Fibroblast of the conjunctiva (primary cell): ENCODE data around the gene PIK3AP1.
"Not testable (repeated sequence)": the region's sequence is repeated elsewhere in the genome, so short reads cannot be mapped to it uniquely, and the experiment has no call there.

Experiments
- DNase-seq: peaks from one replicate; pipeline ENCODE4 v3.0.0-alpha.2; 2010; ENCODE audit warnings: low read depth

The PIK3AP1 gene

DNA sequence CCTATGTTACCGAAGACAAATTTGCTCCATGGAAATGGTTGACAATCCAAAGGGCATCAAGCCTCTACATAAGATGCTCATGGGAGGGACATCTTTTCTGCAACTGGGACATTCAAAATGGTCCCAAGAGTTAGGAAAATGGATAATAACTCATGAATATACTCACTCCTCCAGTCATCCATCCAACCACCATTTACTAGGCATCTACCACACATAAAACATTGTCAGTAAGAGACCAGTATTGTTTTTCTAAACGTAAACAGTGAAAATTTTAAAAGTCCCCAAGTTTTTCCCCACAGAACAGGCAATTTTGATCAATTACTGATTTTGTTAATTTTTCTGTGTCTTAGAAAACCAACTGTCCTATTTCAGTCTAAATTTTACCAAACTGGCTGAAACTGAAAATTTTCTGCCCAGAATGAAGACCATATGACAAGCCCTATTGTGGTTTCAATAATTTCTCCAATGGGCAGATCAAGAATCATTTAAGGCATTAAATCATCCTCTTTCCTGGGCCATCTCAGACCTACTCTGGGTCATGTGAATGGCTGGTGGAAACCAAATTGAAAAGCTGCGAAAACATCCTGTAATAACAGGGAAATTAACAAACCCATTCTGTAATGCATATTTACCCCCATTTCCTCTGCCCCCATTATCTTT is 24.2 kb downstream of the PIK3AP1 start:
- DNase-seq = no peak

DNA sequence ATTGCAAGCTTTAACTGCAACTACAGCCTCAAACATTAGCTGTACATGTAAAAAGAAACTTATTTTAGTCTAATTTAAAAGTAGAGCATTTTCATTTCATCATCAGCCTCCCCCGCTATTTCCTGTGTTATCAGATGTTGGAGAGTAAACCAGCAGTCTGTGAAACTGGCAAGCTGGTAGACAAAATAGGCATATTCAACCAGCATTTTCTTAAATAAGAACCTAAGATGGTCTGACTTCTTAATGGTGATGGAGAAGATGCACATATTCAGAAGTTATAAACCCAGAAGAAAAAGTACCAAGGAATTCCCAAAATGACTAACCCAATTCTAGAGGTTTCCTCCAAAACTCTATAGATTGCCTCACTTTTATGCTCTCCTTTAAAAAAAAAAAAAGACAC is 24.9 kb downstream of the PIK3AP1 start:
- DNase-seq = no peak

DNA sequence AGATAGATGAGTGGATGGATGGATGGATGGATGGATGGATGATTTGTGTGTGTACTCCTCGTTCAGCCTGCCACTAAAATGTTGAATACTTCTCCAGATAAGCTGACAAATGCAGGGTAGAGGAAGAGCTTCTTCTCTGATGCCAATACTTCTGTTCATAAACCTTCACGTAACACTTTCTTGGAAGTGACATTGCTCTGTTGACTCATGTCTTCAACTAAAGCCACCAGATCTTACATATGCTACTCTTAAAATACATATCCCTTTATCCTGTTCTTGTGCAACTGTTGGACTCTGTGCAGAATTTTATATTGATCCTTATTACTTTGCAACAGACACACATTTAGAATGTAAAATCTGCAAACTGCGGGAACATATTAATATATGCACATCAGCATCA is 26.9 kb downstream of the PIK3AP1 start:
- DNase-seq = no peak

DNA sequence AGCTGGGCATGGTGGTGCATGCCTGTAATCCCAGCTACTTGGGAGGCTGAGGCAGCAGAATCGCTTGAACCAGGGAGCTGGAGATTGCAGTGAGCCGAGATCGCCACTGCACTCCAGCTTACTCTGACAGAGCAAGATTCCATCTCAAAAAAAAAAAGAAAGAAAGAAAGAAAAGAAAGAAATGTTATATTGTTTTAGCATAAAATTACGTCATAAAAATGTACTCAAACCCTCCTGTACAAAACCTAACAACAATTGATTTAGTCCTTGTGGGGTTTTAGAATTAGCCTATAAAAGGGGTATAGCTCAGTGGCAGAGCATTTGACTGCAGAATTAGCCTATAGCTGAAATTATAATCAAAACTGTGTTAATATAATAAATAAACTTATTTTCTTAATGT is 27.9 kb downstream of the PIK3AP1 start:
- no peak for DNase-seq

DNA sequence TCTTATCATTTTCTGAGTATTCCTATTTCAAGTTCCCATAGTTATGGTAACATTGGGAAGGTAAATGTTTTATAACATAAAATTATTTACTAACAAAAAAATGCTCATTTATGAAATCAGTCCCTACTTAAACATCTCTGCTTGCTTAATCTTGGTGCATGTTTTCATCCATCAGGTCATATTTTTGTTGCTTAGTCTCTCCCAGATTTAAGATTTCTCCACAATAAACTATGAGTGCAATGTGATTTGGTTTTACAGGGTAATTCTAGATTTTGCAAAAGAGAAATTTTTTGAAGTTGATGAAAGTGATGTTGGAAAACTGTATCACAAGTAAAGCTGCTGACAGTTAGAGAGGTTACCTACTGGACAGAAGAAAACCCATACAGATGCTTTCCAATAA is 28.6 kb downstream of the PIK3AP1 start:
- no peak for DNase-seq

DNA sequence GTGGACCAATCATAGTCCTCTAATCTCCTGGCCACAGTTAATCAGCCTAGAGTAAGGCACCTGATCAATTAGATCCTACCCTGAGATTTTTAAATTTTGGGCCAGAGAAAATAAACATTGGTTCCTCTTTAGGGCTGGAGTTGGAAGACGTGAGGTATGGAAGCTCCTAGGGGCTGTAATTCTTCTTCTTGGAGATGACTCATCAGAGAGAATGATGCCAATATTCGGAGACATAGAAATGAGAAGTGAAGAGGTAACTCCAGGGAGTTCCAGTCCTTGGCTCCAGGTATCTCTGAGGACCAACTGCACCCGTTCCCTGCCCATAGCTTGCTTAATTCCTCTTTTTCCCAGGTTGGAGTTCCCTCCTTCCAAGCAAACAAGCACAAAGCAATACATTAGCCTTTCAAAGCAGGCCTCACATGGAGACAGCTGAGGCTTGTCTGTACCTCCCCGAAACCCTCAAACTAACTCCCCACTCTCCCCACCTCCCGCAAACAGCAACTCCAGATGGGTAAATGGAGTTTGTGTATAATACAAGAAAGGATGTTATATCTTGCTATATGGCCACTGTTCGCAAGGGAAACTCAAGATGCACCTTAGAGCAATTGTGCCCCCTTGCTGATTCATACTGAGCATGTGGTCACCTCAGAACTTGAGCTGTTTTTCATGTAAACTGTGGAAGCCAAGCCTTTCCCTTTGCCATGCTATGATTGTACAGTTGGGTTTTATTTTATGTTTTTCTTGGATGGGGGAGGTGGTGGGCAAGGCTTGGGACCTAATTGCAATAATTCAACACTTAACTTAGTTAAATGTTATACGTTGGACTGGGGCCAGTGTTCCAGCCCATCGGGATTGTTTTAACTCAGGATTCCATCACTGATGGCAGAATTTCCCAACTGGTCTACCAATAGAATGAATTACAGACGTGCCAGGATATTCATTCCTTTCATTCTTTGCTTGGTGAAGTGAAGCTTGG is 29.3 kb downstream of the PIK3AP1 start:
- DNase-seq = no peak

DNA sequence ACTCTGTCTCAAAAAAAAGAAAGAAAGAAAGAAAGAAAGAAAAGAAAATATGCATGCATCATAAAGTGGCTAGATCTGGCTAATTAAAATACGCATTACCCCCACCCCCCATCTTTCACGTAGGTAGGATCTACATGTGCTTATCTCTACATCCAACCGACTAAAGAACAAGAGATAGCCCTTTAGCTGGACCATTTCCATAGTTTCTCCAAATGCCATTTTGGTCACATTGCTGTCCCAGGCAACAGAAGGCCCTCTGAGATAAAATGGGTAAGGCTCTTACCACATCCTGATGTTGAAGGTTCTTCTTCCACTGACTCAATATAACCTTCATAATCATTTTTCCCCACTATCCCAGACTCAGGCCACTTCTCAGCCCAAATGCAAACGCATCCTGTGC is 31.5 kb downstream of the PIK3AP1 start:
- no peak for DNase-seq

DNA sequence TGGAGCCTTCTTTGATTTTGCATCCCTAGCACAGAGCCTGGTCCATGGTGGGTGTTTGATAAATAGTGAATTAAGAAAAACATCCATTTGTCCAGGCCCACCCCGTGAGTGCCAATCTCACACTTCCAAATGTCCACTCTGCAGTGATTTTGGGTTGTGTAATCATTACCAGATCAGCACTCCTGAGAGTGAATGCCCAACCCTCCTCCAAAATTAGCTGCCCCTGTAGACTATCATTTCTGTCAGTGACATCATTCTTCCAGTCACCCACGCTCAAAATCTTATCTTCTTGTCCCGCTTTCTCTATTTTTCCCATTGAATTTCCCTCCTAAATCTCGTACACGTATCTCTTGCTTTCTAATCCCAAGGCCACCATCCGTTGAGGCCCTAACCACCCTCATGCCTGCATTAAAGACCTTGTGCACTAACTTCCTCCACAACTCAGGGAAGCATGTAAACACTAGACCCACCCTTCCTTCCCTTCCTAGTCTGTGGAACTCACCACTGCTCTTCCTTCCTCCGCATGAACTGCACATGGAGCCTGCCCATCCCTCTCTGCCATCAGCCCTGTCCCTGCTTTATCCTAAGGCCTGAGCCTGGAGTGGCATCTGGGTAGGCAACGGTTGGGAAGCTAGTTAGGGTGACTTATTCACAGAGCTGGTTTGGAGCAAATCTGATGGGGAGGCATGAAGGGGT is 32.8 kb downstream of the PIK3AP1 start:
- DNase-seq = no peak

DNA sequence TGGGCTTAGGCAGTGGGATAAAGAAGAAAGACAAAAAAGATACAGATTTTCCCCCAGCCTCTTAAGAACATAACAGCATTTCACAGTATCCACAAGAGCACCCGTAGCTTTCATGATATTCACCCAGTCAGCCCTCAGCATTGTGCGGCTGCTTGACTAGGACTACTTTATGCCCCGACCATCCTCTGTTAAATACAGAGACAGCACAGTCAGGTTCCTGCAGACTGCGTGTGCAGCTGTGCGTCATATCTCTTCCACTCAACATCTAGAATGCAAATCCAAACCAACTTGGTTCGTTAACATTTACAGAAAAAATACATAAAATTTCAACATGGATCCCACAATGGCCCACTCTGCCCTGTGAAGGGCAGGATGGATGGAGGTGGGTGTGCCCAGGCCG is 33.8 kb downstream of the PIK3AP1 start:
- DNase-seq = no peak

DNA sequence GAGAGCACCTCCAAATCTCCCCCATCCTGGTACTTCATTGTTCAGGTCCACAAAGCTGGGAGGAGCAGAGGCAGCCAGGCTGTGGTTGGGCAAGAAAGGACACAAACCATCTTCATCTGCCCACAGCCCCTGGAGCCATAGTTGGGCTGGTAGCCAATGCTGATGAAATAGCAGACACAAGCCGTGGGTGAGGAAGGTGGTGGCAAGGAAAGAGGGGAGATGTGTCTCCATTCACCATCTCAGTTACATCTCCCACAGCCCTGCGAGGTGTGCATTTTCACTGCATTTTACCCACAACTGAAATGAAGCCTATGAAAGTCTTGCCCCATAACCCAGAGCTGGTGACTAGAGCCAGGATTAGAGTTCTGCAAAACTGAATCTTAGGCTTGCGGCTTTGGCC is 35.0 kb downstream of the PIK3AP1 start:
- DNase-seq = no peak

DNA sequence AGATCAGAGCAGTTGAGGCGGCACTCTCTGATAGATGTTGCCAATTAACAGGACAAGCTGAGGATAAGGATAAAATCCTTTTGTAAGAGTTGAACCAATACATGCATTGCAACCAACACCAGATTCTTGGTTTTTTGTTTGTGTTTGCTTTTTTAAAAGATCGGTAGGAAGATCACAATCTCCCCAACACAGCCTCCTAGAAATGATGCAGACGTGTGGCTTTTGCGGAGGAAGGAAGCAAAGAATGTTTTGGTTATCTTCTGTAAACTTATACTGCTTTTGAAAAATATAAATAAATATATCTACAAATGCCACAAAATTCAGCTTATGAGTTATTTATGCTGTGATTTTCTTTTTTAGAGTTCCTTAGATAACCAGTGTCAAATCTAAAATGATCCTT is 35.5 kb downstream of the PIK3AP1 start:
- no peak for DNase-seq

DNA sequence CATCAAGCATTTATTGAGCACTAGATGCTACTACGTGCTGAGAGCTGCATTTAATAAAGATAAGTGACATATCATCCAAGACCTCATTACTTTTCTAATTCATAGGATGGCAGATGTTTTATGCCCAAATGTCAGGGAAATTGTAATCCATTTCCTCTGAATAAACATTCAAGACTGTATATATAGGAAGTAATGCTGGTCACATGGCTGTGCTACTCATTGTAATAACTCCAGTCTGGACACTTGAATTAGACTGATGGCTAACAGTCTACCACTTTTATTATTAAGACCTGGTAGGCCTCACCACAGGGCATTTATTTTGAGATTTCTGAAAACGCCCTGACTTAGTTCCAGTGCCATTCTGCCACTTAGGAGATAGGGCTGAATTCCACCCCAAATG is 36.6 kb downstream of the PIK3AP1 start:
- DNase-seq = no peak

DNA sequence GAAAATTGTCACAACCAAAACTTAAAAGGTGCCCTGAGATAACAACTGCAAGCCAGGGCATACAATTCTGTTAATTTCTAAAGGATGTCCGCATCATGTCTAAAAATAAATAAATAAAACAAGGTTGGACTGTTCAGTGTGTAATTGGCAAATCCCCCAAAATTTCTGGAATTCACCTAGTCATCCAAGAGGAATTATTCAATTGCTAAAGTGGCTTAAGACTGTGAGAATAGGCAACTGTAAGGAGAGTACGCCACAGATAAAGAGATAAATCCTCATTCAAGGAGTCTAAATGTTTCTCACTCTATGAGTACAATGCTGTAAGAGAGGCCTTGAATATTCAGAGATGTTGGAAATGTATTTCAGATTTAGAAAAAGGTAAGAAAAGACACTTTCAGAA is 37.2 kb downstream of the PIK3AP1 start:
- no peak for DNase-seq

DNA sequence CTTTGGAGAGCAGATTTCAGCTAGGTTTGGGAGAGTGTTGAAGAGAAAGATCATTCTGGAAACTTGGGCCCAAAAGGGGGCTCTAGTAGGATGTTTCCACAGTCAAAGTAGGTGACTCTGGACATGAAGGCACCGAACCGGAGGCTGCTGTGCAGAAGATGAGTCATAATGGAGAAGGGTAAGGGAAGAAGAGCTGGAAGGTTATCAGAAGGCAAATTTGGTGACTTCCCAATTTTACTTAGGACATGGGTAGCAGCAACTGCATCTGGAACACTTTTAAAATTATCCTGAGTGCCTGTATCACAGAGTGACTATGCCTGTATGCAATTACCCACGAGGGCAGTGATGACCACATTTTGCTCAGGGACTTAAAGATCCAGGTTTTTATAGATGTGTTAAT is 38.8 kb downstream of the PIK3AP1 start:
- DNase-seq = no peak

DNA sequence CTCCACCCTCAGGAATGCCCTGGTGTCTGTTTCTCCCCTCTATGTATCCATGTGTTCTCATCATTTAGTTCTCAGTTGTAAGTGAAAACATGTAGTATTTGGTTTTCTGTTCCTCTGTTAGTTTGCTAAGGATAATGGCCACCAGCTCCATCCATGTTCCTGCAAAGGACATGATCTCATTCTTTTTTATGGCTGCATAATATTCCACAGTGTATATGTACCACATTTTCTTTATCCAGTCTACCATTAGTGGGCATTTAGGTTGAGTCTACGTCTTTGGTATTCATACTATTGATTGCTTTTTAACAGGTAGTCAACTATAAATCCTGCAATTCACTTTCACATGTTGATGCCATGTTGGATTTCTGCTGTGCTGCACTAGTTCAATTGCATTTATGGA is 39.9 kb downstream of the PIK3AP1 start:
- DNase-seq = not testable (repeated sequence)

DNA sequence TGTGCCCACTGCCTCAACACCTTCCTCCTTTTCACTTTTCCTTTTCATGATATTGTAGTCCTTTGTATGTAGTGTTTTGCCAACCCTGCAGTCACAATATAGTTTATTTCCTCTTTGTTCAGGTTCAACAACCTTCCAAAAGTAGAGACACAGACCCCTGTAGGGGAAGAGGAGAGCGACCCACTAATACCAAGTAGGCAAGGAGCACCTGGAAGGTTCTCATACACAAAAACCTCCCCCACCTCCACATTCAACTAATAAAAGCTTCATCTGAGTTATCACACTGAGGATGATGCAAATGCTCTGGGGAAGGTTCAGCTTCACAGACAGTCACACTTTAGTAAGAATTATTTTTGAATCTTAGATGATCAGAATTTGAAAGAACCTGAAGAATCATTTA is 41.6 kb downstream of the PIK3AP1 start:
- DNase-seq = no peak

DNA sequence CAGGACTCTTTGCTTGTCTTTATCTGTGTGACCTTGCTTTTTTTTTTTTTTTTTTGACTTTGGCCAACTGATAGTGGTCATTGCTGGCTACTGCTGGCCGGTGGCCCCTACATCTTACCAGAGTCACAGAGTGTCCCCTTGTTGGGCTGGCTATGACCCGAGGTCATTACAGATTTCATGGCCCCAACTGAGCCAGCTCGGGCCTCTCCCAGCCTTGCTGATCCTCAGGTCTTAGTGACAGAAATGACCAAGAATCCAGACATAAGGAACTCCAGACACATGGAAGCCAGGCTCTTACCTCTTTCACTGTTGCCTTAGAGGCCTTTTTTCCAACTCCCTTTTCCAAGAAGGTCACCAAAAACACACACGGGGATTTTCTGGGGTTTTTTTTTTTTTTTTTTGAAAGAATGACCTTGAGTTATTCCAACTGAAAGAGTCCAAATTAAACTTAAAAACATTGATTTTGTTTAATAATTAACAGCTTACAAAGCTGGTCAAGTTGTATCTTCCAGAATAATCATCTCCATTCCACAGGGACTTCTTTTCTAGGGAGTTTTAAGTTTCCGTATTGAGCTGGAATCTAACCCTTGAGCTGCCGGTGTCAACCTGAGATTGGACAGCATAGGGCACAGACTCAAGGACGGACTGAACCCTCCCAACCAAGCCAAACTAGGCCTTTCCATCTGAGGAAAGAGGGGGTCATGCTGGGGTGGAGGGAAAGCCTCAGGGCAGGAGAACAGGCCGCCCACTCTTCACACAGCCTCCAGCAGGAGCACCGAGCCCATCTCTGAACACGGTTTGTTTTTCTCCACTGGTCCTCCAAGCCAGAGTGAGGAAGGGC is 43.8 kb downstream of the PIK3AP1 start:
- DNase-seq = no peak

DNA sequence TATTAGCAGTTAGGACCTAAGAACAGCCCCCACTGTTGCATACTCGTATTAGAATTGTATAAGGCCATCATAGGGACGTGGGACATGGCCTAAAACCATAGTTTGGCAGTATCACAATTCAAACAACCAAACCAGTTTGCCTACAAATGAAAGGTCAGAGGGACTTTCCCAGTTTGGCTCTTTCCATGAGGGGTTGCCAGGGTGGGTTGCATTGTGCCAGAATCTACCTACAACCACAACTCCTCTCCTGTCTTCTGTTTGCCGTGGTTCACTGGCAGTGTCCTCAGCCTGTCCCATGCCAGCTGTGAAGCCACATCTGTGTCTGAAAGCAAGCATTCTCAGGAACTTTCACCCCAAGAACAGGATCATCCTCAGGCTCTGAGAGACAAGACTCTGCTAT is 44.5 kb downstream of the PIK3AP1 start:
- no peak for DNase-seq

DNA sequence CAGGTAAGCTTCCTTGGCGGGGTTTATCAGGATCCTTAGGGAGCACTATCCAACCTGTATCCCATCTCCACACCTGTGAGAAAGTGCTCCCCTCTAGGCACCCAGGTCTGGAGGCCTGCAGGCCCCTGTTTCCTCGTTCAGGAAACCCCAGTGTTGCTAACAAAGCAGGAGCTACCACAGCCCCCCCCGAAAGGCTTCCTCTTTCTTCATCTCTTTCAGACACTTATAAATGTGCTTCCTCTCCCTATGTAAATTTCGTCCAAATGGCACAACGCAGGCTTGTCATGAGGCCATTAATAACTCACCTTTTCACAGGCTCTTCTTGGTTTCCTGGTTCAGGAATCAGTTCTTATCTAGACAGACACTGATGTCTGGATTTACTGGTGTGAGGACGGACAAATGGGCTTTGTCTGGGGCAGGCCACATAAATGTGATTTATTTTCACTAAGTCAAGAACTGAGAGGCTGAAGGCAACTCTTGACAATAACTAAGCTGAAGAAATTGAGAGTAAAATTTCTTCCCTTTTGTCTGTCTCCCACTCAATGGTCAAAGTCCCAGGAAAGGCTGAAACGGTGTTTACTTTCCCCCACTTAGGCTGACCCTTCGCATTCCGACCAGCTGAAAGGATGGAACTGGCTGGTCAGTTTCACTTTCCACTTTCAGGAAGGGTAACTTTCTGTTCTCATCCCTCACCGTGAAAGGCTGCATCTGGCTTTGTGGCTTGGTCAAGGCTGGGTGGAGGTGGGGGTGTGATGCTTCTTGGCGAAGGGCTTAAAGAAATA is 46.8 kb downstream of the PIK3AP1 start:
- DNase-seq = no peak

DNA sequence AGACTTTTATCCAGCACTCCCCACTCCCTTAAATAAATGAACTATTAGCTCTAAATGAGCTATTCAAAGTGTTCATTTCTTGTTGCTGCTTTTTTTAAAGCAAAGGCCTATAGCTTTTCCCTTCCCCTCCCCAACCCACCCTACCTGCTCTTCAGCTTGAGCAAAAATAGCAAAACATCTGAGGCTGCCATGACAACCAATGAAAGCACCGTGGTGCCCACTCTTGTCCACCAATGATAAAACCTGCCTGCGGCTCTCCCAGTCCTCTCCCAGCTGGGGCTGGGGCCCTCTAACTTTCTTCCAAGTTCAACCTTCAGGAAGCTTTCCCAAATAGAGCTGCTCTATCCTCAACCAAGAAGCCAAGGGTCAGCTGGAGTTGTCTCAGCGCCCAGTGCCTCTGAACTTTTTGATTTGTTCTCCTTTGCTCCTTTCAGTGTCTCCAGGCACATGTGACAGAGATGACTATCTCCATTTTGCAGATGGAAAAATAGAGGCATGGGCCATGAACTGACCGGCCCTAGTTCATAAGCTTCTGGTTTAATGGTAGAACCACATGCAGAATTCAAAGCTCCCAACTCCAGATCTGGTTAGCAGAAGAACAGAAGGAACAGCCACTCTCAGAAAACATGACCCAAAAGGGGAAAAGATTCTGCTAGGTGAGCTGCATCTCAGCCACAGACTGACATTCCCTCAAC is 47.7 kb downstream of the PIK3AP1 start:
- no peak for DNase-seq
